ENCODE data around the gene MLANA.

DNA sequence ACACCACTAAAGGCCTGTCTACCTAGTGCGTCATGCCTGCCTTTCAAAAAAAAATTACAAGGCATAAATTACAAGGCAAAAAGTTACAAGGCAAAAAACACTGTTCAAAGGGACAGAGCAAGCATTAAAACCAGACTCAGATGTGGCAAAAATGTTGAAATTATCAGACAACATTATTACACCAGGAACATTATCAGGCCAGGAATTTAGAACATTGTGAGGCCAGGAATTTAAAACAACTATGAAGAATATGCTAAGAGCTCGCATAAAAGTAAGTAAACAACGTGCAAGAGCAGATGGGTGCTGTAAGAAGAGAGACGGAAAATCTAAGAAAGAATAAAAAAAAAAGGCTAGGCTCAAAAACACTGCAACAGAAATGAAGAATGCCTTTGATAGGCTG is 18.2 kb upstream of the MLANA start:
- TF ChIP-seq ZNF274 (IDR thresholded peaks at IDR 0.05; ENCODE audit: low read depth, low read length) (no peak), YY1 (IDR thresholded peaks at IDR 0.05; ENCODE audit: insufficient read depth, insufficient read length) (no peak), SUZ12 (IDR thresholded peaks at IDR 0.05; ENCODE audit: extremely low read depth, insufficient read depth, insufficient read length) (no peak)

Measured in NT2/D1 (cell line).